HepG2 (cell line): ENCODE measurements around the gene KLC3. TPM values are rescaled to one million over a fixed set of nuclear protein-coding genes. Genes with fewer than 3 reads are reported as not detected.

Experiments used
- ATAC-seq: fragments of 200-7000 bp; cut with Tn5 transposase; 3 replicates; pipeline ENCODE4 v1.9.1; 2020; ENCODE audit warnings: mild to moderate bottlenecking, moderate library complexity
- BruUV-seq: library from RNA; stranded (reverse); fragments of 400-500 nt; replicated peaks from 2 replicates; lab custom pipeline; 2021; lab: Mats Ljungman, UMichigan
- CTCF ChIA-PET: fragments of 300-600 bp; formaldehyde crosslinking; extraction: SDS; loops from one replicate; lab custom pipeline; 2021; ENCODE audit warnings: low total read pairs, inconsistent platforms, low intra/inter-chr PET ratio; lab: Yijun Ruan, JAX
- POLR2A ChIA-PET: fragments of 350-600 bp; sonication (Branson Sonifier 250); formaldehyde crosslinking; loops from one replicate; lab custom pipeline; 2020; ENCODE audit warnings: antibody characterized with exemption, inconsistent platforms; lab: Yijun Ruan, JAX
- DNase-seq: peaks from one replicate; pipeline ENCODE4 v3.0.0-alpha.2; 2015; ENCODE audit warnings: low spot score
- FAIRE-seq: peaks from 3 replicates; lab custom pipeline; 2011; peaks lifted over from hg19 to GRCh38; lab: Jason Lieb, UNC
- H2AFZ ChIP-seq: one replicate; pipeline ENCODE4 v1.6.1; 2011; ENCODE audit warnings: low read length, inconsistent platforms
- H3K27ac ChIP-seq: fragments of 300-600 bp; 3 replicates; pipeline ENCODE4 v1.8.0; 2011; ENCODE audit warnings: mixed run types, mild to moderate bottlenecking, mixed read lengths, low read length, inconsistent platforms; ENCODE audit not compliant: insufficient read depth; ENCODE audit errors: extremely low read length
- H3K27me3 ChIP-seq, 2 experiments: fragments of 200-600 bp in 1 of 2; 2 replicates in 1 of 2; 3 replicates in 1 of 2; pipeline versions ENCODE4 v1.6.0 to v1.8.0; 2011; ENCODE audit warnings: low read length in 2 of 2, mild to moderate bottlenecking in 2 of 2, moderate library complexity in 2 of 2, inconsistent platforms in 1 of 2; ENCODE audit not compliant: insufficient read depth in 2 of 2, control insufficient read depth in 1 of 2
- H3K36me3 ChIP-seq, 2 experiments: fragments of 200-600 bp in 1 of 2; replicated peaks in 1 of 2; 2 replicates in 1 of 2; 3 replicates in 1 of 2; pipeline versions ENCODE4 v1.5.1 to v1.8.0; 2011; ENCODE audit warnings: low read length in 2 of 2, inconsistent platforms in 1 of 2; ENCODE audit not compliant: insufficient read depth in 2 of 2, control insufficient read depth in 1 of 2
- H3K4me1 ChIP-seq: 2 replicates; pipeline ENCODE4 v1.5.1; 2012; ENCODE audit warnings: low read length, inconsistent platforms; ENCODE audit not compliant: insufficient read depth
- H3K4me2 ChIP-seq: 2 replicates; pipeline ENCODE4 v1.6.0; 2011; ENCODE audit warnings: low read depth, low read length, inconsistent platforms
- H3K4me3 ChIP-seq, 3 experiments: fragments of 200-600 bp in 1 of 3; sonication (generic), shearing (Covaris generic) in 1 of 3; replicated peaks in 1 of 3; 2 replicates each; pipeline ENCODE4 v1.5.1; 2011 to 2016; ENCODE audit warnings: low read length in 3 of 3, inconsistent platforms in 2 of 3, low read depth in 2 of 3, mild to moderate bottlenecking in 2 of 3, control low read depth in 1 of 3, mixed read lengths in 1 of 3; ENCODE audit not compliant: insufficient read depth in 1 of 3
- H3K79me2 ChIP-seq: one replicate; pipeline ENCODE4 v1.6.1; 2011; ENCODE audit warnings: low read length, inconsistent platforms; ENCODE audit not compliant: insufficient read depth
- H3K9ac ChIP-seq: 2 replicates; pipeline ENCODE4 v1.6.0; 2011; ENCODE audit warnings: mild to moderate bottlenecking, low read depth, low read length, inconsistent platforms; ENCODE audit not compliant: insufficient read depth
- H3K9me3 ChIP-seq: 2 replicates; pipeline ENCODE4 v1.5.1; 2012; ENCODE audit warnings: mild to moderate bottlenecking, low read length
- H4K20me1 ChIP-seq: 2 replicates; pipeline ENCODE4 v1.6.0; 2011; ENCODE audit warnings: inconsistent platforms, mild to moderate bottlenecking, low read length, moderate library complexity; ENCODE audit not compliant: insufficient read depth
- CBX5 ChIP-seq: sonication (generic); formaldehyde crosslinking; IDR thresholded peaks from 2 replicates; pipeline ENCODE4 v1.4.0; 2020; ENCODE audit warnings: missing genetic modification reagents, borderline replicate concordance
- E2F5 ChIP-seq: sonication (generic); formaldehyde crosslinking; conservative IDR thresholded peaks from 2 replicates; pipeline ENCODE4 v1.4.0; 2020; ENCODE audit warnings: missing genetic modification reagents
- KAT8 ChIP-seq: IDR thresholded peaks from 2 replicates; pipeline ENCODE4 v1.6.1; 2016; ENCODE audit warnings: missing genetic modification reagents, missing compliant biosample characterization
- KDM2A ChIP-seq: sonication (generic); formaldehyde crosslinking; IDR thresholded peaks from 2 replicates; pipeline ENCODE4 v1.4.0; 2020; ENCODE audit warnings: low read depth, missing genetic modification reagents, borderline replicate concordance
- KLF6 ChIP-seq: IDR thresholded peaks from 2 replicates; pipeline ENCODE4 v1.8.0; 2016; ENCODE audit warnings: missing biosample characterization, missing genetic modification reagents
- NKX3-1 ChIP-seq: sonication (generic); formaldehyde crosslinking; IDR thresholded peaks from 2 replicates; pipeline ENCODE4 v1.5.0; 2020; ENCODE audit warnings: missing genetic modification reagents
- NR2F6 ChIP-seq, 2 experiments: IDR thresholded peaks; 2 replicates each; pipeline ENCODE4 v1.6.1; 2016; ENCODE audit warnings: antibody characterized with exemption in 1 of 2, mild to moderate bottlenecking in 1 of 2
- POGK ChIP-seq: sonication (generic); formaldehyde crosslinking; conservative IDR thresholded peaks from 2 replicates; pipeline ENCODE4 v1.8.0; 2022; ENCODE audit warnings: mild to moderate bottlenecking, moderate library complexity, missing genetic modification reagents
- TARDBP ChIP-seq: sonication (generic); formaldehyde crosslinking; IDR thresholded peaks from 2 replicates; pipeline ENCODE4 v1.8.0; 2022; ENCODE audit warnings: mild to moderate bottlenecking, missing genetic modification reagents
- THAP7 ChIP-seq: sonication (generic); formaldehyde crosslinking; IDR thresholded peaks from 2 replicates; pipeline ENCODE4 v1.8.1; 2023; ENCODE audit warnings: mild to moderate bottlenecking, missing genetic modification reagents
- ZNF280B ChIP-seq: sonication (generic); formaldehyde crosslinking; IDR thresholded peaks from 2 replicates; pipeline ENCODE4 v1.5.0; 2020; ENCODE audit warnings: missing genetic modification reagents, mild to moderate bottlenecking, borderline replicate concordance
- ZNF30 ChIP-seq: sonication (generic); formaldehyde crosslinking; IDR thresholded peaks from 2 replicates; pipeline ENCODE4 v1.5.0; 2020; ENCODE audit warnings: mild to moderate bottlenecking, missing genetic modification reagents
- ZNF558 ChIP-seq: sonication (generic); formaldehyde crosslinking; IDR thresholded peaks from 2 replicates; pipeline ENCODE4 v1.9.0; 2022; ENCODE audit warnings: mild to moderate bottlenecking, missing genetic modification reagents, borderline replicate concordance
- ZNF761 ChIP-seq: sonication (generic); formaldehyde crosslinking; conservative IDR thresholded peaks from 2 replicates; pipeline ENCODE4 v1.4.0; 2020; ENCODE audit warnings: mild to moderate bottlenecking, missing genetic modification reagents
- WGBS: methylation state at CpG from one replicate; pipeline ENCODE4 v1.1.6; 2017; ENCODE audit warnings: low lambda C conversion rate; 5-methylcytosine and 5-hydroxymethylcytosine counted together
- in situ Hi-C: cut with HindIII; loops from 2 replicates; pipeline ENCODE4 v1.10.0; 2017; ENCODE audit warnings: low pct_unique_long_range_greater_than_20kb; ENCODE audit not compliant: extremely low pct_ligation_motif_present
- intact Hi-C: fragments of 100-400 bp; cut with micrococcal nuclease; formaldehyde crosslinking; loops from one replicate; pipeline ENCODE4 v1.10.0; 2022; ENCODE audit not compliant: unreplicated experiment
- polyA plus RNA-seq, 8 experiments: library from polyadenylated mRNA; depleted of rRNA in 3 of 8; stranded (reverse) in 7 of 8; unstranded in 1 of 8; fragments of >200 nt; fragmentation: Illumina TruSeq in 4 of 8; extraction: Trizol in 4 of 8; gene quantifications; 2 replicates each; pipeline versions ENCODE4 v1.2.1 to v1.2.3, GENCODE V29; 2011 to 2016; ENCODE audit warnings: low read depth in 4 of 8, missing spikeins in 1 of 8, mixed read lengths in 1 of 8; ENCODE audit not compliant: insufficient read depth in 1 of 8
- total RNA-seq, 5 experiments: library from RNA; depleted of rRNA; stranded (reverse); fragments of >200 nt; fragmentation: Illumina TruSeq; extraction: Trizol; gene quantifications; 2 replicates each; pipeline ENCODE4 v1.2.3, GENCODE V29; 2016; ENCODE audit warnings: low read depth in 1 of 5

KLC3 gene
- total and polyA plus RNA-seq, 2 of the 13 experiments (the other 11 are each of a cell fraction or from before 2014, with no cell fraction given): 0.13 TPM; not detected in 1

- POLR2A ChIA-PET: no interaction called here
- no peak for FAIRE-seq
Observed at GRCh38 chr19:45306518-45307027, 34.0 kb upstream of the KLC3 start.

GRCh38 chr19:45307361-45307760 is 33.2 kb upstream of the KLC3 start:
- H2AFZ ChIP-seq: no peak overlapping the region
- FAIRE-seq (no peak), ATAC-seq (no peak), DNase-seq (no peak)
- no peak overlapping the region for H3K27ac ChIP-seq
- POLR2A ChIA-PET: interaction anchor here (0.6 kb wide), 1 partner anchor 209 kb away, joined by 3 read pairs; no protein-coding TSS in a partner anchor
- H3K4me1 ChIP-seq: peaks cover 32% of the 10 kb centered on the region
- H3K36me3 ChIP-seq: no peaks in the 10 kb centered on the region
- in situ Hi-C loops: no loop called here
- no peaks in the 10 kb centered on the region for H3K9me3 ChIP-seq
- H3K9ac ChIP-seq: no peak overlapping the region
- H3K4me2 ChIP-seq: no peak overlapping the region
- 92% methylated on average over 12 of the region's 19 CpGs for WGBS
- H4K20me1 ChIP-seq: no peaks in the 10 kb centered on the region
- no TSS peak for BruUV-seq
- CTCF ChIA-PET: no interaction called here
- H3K4me3 ChIP-seq: no peak overlapping the region
- H3K79me2 ChIP-seq: no peaks in the 10 kb centered on the region
- intact Hi-C loops: no loop called here
- H3K27me3 ChIP-seq: peaks cover 0 to 7% of the 10 kb centered on the region in 2 experiments; a peak in 1 of 5 replicates
- TF ChIP-seq POGK (CRISPR knock-in tag): no peak
- TF ChIP-seq KAT8: no peak
- TF ChIP-seq NR2F6 (IDR thresholded peaks at IDR 0.05): no peak
- no peak for TF ChIP-seq NR2F6 (CRISPR knock-in tag; IDR thresholded peaks at IDR 0.05)
- TF ChIP-seq THAP7 (CRISPR knock-in tag): no peak
- no peak for TF ChIP-seq ZNF558
- no peak for TF ChIP-seq ZNF280B
- no peak for TF ChIP-seq ZNF761 (CRISPR knock-in tag)
- TF ChIP-seq NKX3-1: no peak
- TF ChIP-seq ZNF30: no peak
- TF ChIP-seq TARDBP (CRISPR knock-in tag): no peak
- TF ChIP-seq CBX5 (CRISPR knock-in tag): no peak
- TF ChIP-seq E2F5 (CRISPR knock-in tag): no peak

More at GRCh38 chr19:45306518-45307027, 34.0 kb upstream of the KLC3 start:
- intact Hi-C loops: no loop called here
- H3K9me3 ChIP-seq: no peaks in the 10 kb centered on the region
- TF ChIP-seq KDM2A (0 out of 2 replicates have a peak, but pooled peaks have one; percentile 22), KLF6 (no peak)
- no TSS peak for BruUV-seq
- in situ Hi-C loops: no loop called here
- no peak overlapping the region for H3K4me2 ChIP-seq
- H4K20me1 ChIP-seq: no peaks in the 10 kb centered on the region
- H2AFZ ChIP-seq: no peak overlapping the region
- H3K27me3 ChIP-seq: 0 out of 5 replicates have a peak, but pooled peaks cover 0 to 2% of the 10 kb centered on the region in 2 experiments
- H3K79me2 ChIP-seq: no peaks in the 10 kb centered on the region
- DNase-seq (no peak), ATAC-seq (no peak)
- no peak overlapping the region for H3K4me3 ChIP-seq
- peaks cover 27% of the 10 kb centered on the region for H3K4me1 ChIP-seq
- no peak overlapping the region for H3K9ac ChIP-seq
- CTCF ChIA-PET: no interaction called here
- 71% methylated on average over 15 of the region's 18 CpGs for WGBS
- H3K36me3 ChIP-seq: no peaks in the 10 kb centered on the region
- H3K27ac ChIP-seq: no peak overlapping the region
